Measurements from ENCODE around the gene CORO1A.

DNA sequence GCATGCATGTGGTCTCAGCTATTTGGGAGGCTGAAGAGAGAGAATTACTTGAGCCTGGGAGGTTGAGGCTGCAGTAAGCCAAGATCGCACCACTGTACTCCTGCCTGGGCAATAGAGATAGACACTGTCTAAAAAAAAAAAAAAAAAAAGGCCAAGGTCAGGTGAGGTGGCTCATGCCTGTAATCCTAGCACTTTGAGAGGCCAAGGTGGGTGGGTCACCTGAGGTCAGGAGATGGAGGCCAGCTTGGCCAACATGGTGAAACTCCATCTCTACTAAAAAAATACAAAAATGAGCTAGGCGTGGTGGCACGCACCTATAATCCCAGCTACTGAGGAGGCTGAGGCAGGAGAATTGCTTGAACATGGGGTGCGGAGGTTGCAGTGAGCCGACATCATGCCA lies 28.2 kb upstream of the CORO1A start:
- TF ChIP-seq EP300 (IDR thresholded peaks at IDR 0.05) (no peak), ZFP36 (IDR thresholded peaks at IDR 0.05; ENCODE audit: borderline replicate concordance, partially characterized antibody) (no peak)

Data from A549 (cell line).